Measurements from ENCODE around the gene TMEM184A.
A peak's percentile ranks its signal among the peaks of the same experiment; 100 is the strongest.

- TF ChIP-seq CTCF (IDR thresholded peaks at IDR 0.05) (no peak), SMC3 (IDR thresholded peaks at IDR 0.05) (no peak; the same call in 2 of the 3 replicates), TP53 (CRISPR knock-in tag; IDR thresholded peaks at IDR 0.05) (no peak), ZNF302 (CRISPR knock-in tag; IDR thresholded peaks at IDR 0.05) (no peak), RAD21 (conservative IDR thresholded peaks at IDR 0.05 in 1 of 2, IDR thresholded peaks at IDR 0.05 in 1 of 2) (no peak; a peak in 1 of 5 replicates), POLR2A (IDR thresholded peaks at IDR 0.05; ENCODE audit: low read length) (peak; percentile 56), MYC (IDR thresholded peaks at IDR 0.05; ENCODE audit: borderline replicate concordance, low read length) (no peak), MAFK (IDR thresholded peaks at IDR 0.05; ENCODE audit: partially characterized antibody) (no peak), BHLHE40 (IDR thresholded peaks at IDR 0.05; ENCODE audit: low read depth, low read length) (no peak), PBX3 (IDR thresholded peaks at IDR 0.05) (peak; percentile 79)
Measured at GRCh38 chr7:1555046-1555812, 776 bp downstream of the TMEM184A start.

Data from A549 (cell line).